OCI-LY7 (cell line): ENCODE results near the gene RNGTT.

Source experiments
- CTCF ChIP-seq: fragments of 200-600 bp; sonication (generic); conservative IDR thresholded peaks from 2 replicates; pipeline ENCODE4 v1.5.1; 2014; ENCODE audit warnings: mild to moderate bottlenecking, antibody characterized with exemption, low read length, moderate library complexity, mixed read lengths
- EZH2phosphoT487 ChIP-seq: fragments of 200-600 bp; sonication (generic); IDR thresholded peaks from 2 replicates; pipeline ENCODE4 v1.6.1; 2018; ENCODE audit warnings: low read depth, borderline replicate concordance, mild to moderate bottlenecking, mixed run types, antibody characterized with exemption, low read length, moderate library complexity, mixed read lengths

GRCh38 chr6:88842320-88842719 lies 121.1 kb downstream of the RNGTT start:
- TF ChIP-seq CTCF = no peak
- no peak for TF ChIP-seq EZH2phosphoT487
